ENCODE data around the gene DNER. TPM values are rescaled to one million over a fixed set of nuclear protein-coding genes. Genes with fewer than 3 reads are reported as not detected.
A peak's percentile ranks its signal among the peaks of the same experiment; 100 is the strongest.
"Not testable (repeated sequence)": the region's sequence is repeated elsewhere in the genome, so short reads cannot be mapped to it uniquely, and the experiment has no call there.

Gene DNER, protein sequence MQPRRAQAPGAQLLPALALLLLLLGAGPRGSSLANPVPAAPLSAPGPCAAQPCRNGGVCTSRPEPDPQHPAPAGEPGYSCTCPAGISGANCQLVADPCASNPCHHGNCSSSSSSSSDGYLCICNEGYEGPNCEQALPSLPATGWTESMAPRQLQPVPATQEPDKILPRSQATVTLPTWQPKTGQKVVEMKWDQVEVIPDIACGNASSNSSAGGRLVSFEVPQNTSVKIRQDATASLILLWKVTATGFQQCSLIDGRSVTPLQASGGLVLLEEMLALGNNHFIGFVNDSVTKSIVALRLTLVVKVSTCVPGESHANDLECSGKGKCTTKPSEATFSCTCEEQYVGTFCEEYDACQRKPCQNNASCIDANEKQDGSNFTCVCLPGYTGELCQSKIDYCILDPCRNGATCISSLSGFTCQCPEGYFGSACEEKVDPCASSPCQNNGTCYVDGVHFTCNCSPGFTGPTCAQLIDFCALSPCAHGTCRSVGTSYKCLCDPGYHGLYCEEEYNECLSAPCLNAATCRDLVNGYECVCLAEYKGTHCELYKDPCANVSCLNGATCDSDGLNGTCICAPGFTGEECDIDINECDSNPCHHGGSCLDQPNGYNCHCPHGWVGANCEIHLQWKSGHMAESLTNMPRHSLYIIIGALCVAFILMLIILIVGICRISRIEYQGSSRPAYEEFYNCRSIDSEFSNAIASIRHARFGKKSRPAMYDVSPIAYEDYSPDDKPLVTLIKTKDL
- polyA plus RNA-seq (2013) = 0.11 and 0.15 TPM in 2 replicates

DNA sequence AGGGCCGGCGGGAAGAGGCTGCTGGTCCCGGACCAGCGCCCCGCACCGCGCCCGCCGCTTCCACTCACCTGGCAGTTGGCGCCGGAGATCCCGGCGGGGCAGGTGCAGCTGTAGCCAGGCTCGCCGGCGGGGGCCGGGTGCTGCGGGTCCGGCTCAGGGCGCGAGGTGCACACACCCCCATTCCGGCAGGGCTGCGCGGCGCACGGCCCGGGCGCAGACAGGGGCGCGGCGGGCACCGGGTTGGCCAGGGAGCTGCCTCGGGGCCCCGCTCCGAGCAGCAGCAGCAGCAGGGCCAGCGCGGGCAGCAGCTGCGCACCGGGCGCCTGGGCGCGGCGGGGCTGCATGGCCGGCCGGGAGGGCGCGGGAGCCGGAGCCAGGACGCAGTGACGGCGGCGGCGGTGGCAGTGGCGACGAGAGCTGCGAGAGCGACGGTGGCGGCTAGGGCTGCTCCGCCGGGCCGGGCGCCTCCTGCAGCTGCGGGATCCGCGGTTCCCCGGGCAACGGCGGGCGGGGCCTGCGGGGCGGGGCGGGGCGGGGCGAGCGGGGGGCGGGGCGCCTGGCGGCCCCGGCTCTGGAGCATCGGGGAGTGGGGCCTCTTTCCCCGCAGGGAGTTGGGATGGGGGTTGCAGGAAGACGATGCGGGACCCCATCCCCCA lies at the start of gene DNER:
DNER (minus strand) TSS at position 476 of the 656 bp plus-strand sequence; CDS start at position 344, 132 bp downstream.
- peak within 1 kb of the TSS; percentile 88 for H3K4me2 ChIP-seq (ENCODE audit: low read length)
- no peaks in the 10 kb centered on the region for H3K36me3 ChIP-seq (ENCODE audit: control insufficient read depth in 1 of 2, insufficient read depth in 2 of 2, low read length in 2 of 2)
- H3K79me2 ChIP-seq (ENCODE audit: control insufficient read depth, insufficient read depth, low read length, poor library complexity) = no peaks in the 10 kb centered on the region
- H3K4me3 ChIP-seq (ENCODE audit: low read depth, low read length) = peak within 1 kb of the TSS; percentile 62
- no CpG with 5 or more reads among the region's 84 CpGs for WGBS (ENCODE audit: extremely low coverage, insufficient coverage, insufficient read length)
- no peak within 1 kb of the TSS for H3K14ac ChIP-seq (ENCODE audit: low read length)
- H2BK120ac ChIP-seq (ENCODE audit: insufficient read depth, low read length, poor library complexity) = no peak within 1 kb of the TSS
- H3K27ac ChIP-seq (ENCODE audit: low read depth, low read length) = no peak within 1 kb of the TSS
- DNase-seq = peak in 1 of 2 donors; percentile 24
- H3K4ac ChIP-seq (ENCODE audit: low read depth, low read length) = no peak within 1 kb of the TSS
- H2AK5ac ChIP-seq (ENCODE audit: low read length) = no peak within 1 kb of the TSS
- H3K79me1 ChIP-seq (ENCODE audit: low read length) = no peaks in the 10 kb centered on the region
- no peak within 1 kb of the TSS for H2BK12ac ChIP-seq (ENCODE audit: low read length)
- no peak within 1 kb of the TSS for H4K91ac ChIP-seq (ENCODE audit: low read depth, low read length)
- H3K27me3 ChIP-seq (ENCODE audit: insufficient read depth, low read length) = peaks cover 24% of the 10 kb centered on the region
- no peak within 1 kb of the TSS for H3K23ac ChIP-seq (ENCODE audit: low read length)
- no peak within 1 kb of the TSS for H2BK5ac ChIP-seq (ENCODE audit: low read depth, low read length, poor library complexity)
- no peak within 1 kb of the TSS for H2AFZ ChIP-seq (ENCODE audit: insufficient read depth, low read length, poor library complexity)
- H3K9ac ChIP-seq (ENCODE audit: low read length) = no peak within 1 kb of the TSS
- H4K12ac ChIP-seq (ENCODE audit: low read depth, low read length) = no peak within 1 kb of the TSS
- peaks cover 4 to 10% of the 10 kb centered on the region in 2 experiments for H3K4me1 ChIP-seq (ENCODE audit: control insufficient read depth in 1 of 2, insufficient read depth in 2 of 2, low read length in 2 of 2)
- H3K9me3 ChIP-seq (ENCODE audit: insufficient read depth, low read depth, low read length) = peaks cover 3% of the 10 kb centered on the region
- no peak within 1 kb of the TSS for H3K18ac ChIP-seq (ENCODE audit: low read length)
- no peak within 1 kb of the TSS for H4K8ac ChIP-seq (ENCODE audit: low read depth, low read length)

DNA sequence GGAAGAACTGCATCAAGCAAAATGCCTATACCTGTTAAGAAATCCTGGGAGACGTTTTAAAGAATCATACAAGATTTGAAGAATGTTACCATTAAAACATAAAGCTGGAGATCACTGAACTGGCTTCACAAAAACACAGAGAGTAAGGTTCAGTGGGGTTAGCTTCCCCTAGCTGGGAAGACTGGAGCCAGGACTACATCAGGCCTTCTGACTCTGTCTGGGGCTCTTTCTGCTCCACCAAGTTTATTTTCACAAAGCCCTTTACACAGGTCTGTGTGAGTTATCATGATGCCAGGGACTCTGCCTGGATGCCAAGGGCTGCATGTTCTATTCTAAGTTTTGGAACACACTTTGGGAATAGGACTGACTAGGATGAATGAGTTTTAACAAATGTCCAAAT lies 47.3 kb upstream of the DNER start:
- Histone ChIP-seq H4K12ac (ENCODE audit: low read depth, low read length) (no peak overlapping the region), H3K9ac (ENCODE audit: low read length) (no peak overlapping the region), H3K14ac (ENCODE audit: low read length) (no peak overlapping the region), H3K9me3 (ENCODE audit: insufficient read depth, low read depth, low read length) (no peaks in the 10 kb centered on the region), H3K18ac (ENCODE audit: low read length) (no peak overlapping the region), H3K4me1 (ENCODE audit: control insufficient read depth in 1 of 2, insufficient read depth in 2 of 2, low read length in 2 of 2) (no peaks in the 10 kb centered on the region), H3K23ac (ENCODE audit: low read length) (no peak overlapping the region), H3K27me3 (ENCODE audit: insufficient read depth, low read length) (no peaks in the 10 kb centered on the region), H3K4ac (ENCODE audit: low read depth, low read length) (no peak overlapping the region), H3K27ac (ENCODE audit: low read depth, low read length) (no peak overlapping the region), H2AFZ (ENCODE audit: insufficient read depth, low read length, poor library complexity) (no peak overlapping the region), H2BK120ac (ENCODE audit: insufficient read depth, low read length, poor library complexity) (no peak overlapping the region), H3K4me2 (ENCODE audit: low read length) (no peak overlapping the region), H2AK5ac (ENCODE audit: low read length) (no peak overlapping the region), H3K79me2 (ENCODE audit: control insufficient read depth, insufficient read depth, low read length, poor library complexity) (no peaks in the 10 kb centered on the region), H4K91ac (ENCODE audit: low read depth, low read length) (no peak overlapping the region), H4K8ac (ENCODE audit: low read depth, low read length) (no peak overlapping the region), H3K79me1 (ENCODE audit: low read length) (no peaks in the 10 kb centered on the region), H3K36me3 (ENCODE audit: control insufficient read depth in 1 of 2, insufficient read depth in 2 of 2, low read length in 2 of 2) (peaks cover 4 to 14% of the 10 kb centered on the region in 2 experiments), H3K4me3 (ENCODE audit: low read depth, low read length) (no peak overlapping the region), H2BK12ac (ENCODE audit: low read length) (no peak overlapping the region), H2BK5ac (ENCODE audit: low read depth, low read length, poor library complexity) (no peak overlapping the region)
- no CpG with 5 or more reads among the region's 1 CpG for WGBS (ENCODE audit: extremely low coverage, insufficient coverage, insufficient read length)
- DNase-seq = no peak

DNA sequence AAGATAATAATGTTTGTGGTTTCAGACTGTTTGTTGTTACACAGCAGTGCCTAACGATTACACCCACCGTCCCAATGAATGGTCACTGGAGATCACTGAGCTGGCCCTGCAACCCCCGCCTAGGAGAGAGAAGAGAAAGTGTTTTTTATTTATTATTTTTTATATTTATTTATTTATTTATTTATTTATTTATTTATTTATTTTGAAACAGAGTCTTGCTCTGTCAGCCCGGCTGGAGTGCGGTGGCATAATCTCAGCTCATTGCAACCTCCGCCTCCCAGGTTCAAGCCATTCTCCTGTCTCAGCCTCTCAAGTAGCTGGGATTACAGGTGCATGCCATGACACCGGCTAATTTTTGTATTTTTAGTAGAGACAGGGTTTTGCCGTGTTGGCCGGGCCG lies 43.1 kb upstream of the DNER start:
- H4K91ac ChIP-seq (ENCODE audit: low read depth, low read length); H3K18ac ChIP-seq (ENCODE audit: low read length); H3K4me3 ChIP-seq (ENCODE audit: low read depth, low read length); H2AFZ ChIP-seq (ENCODE audit: insufficient read depth, low read length, poor library complexity); H2AK5ac ChIP-seq (ENCODE audit: low read length); H3K9ac ChIP-seq (ENCODE audit: low read length); H3K14ac ChIP-seq (ENCODE audit: low read length); H3K79me1 ChIP-seq (ENCODE audit: low read length); H2BK120ac ChIP-seq (ENCODE audit: insufficient read depth, low read length, poor library complexity); H2BK12ac ChIP-seq (ENCODE audit: low read length); H4K12ac ChIP-seq (ENCODE audit: low read depth, low read length); DNase-seq; H3K4ac ChIP-seq (ENCODE audit: low read depth, low read length); H2BK5ac ChIP-seq (ENCODE audit: low read depth, low read length, poor library complexity); H3K9me3 ChIP-seq (ENCODE audit: insufficient read depth, low read depth, low read length); H3K4me1 ChIP-seq (ENCODE audit: control insufficient read depth in 1 of 2, insufficient read depth in 2 of 2, low read length in 2 of 2); H3K4me2 ChIP-seq (ENCODE audit: low read length); H3K27ac ChIP-seq (ENCODE audit: low read depth, low read length); H3K23ac ChIP-seq (ENCODE audit: low read length); H3K36me3 ChIP-seq (ENCODE audit: control insufficient read depth in 1 of 2, insufficient read depth in 2 of 2, low read length in 2 of 2); H3K79me2 ChIP-seq (ENCODE audit: control insufficient read depth, insufficient read depth, low read length, poor library complexity); H4K8ac ChIP-seq (ENCODE audit: low read depth, low read length); H3K27me3 ChIP-seq (ENCODE audit: insufficient read depth, low read length): not testable (repeated sequence)
- WGBS (ENCODE audit: extremely low coverage, insufficient coverage, insufficient read length) = no CpG with 5 or more reads among the region's 10 CpGs

DNA sequence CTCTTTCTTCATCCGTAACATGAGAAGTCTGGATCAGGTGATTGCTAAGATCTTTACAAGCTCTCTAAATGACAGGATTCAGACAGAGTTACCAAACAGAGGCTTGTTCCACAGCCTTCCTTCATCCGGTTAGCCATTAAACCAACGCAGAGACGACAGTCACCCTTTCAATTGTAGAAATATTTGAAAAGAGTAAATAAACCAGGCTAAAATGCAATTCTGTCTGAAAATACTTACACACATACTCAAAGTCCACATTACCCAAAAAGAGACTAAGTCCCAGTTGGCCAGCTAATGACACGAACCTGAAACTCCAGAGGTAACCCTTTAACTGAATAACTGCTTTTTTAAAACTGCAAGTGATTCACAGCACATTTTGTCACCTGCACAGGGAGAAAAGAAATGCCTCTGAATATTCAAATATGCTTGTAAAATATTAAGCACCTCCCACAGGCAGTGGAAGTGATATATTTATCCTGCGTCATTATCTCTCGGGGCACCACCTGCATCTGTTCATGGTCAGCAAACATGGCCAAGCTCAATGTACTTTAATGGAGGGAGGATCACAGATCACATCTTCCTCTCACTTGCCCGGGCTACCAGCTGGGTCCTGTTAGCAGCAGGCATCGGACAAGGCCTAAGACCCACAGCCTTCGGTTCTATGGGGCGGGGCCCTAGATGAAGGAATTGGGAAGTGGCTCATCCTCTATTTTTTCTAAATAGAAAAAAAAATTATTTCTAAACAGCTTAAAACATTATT lies 38.8 kb upstream of the DNER start:
- Histone ChIP-seq H2AFZ (ENCODE audit: insufficient read depth, low read length, poor library complexity) (no peak overlapping the region), H3K79me2 (ENCODE audit: control insufficient read depth, insufficient read depth, low read length, poor library complexity) (no peaks in the 10 kb centered on the region)
- no CpG with 5 or more reads among the region's 11 CpGs for WGBS (ENCODE audit: extremely low coverage, insufficient coverage, insufficient read length)

More for the DNA sequence above, 38.8 kb upstream of the DNER start:
- H3K4me3 ChIP-seq (ENCODE audit: low read depth, low read length) = no peak overlapping the region
- H3K27me3 ChIP-seq (ENCODE audit: insufficient read depth, low read length) = no peaks in the 10 kb centered on the region
- H2BK5ac ChIP-seq (ENCODE audit: low read depth, low read length, poor library complexity) = no peak overlapping the region
- H3K9me3 ChIP-seq (ENCODE audit: insufficient read depth, low read depth, low read length) = no peaks in the 10 kb centered on the region
- no peak overlapping the region for H4K12ac ChIP-seq (ENCODE audit: low read depth, low read length)
- no peaks in the 10 kb centered on the region for H3K4me1 ChIP-seq (ENCODE audit: control insufficient read depth in 1 of 2, insufficient read depth in 2 of 2, low read length in 2 of 2)
- no peak overlapping the region for H4K91ac ChIP-seq (ENCODE audit: low read depth, low read length)
- no peak overlapping the region for H2BK12ac ChIP-seq (ENCODE audit: low read length)
- H3K79me1 ChIP-seq (ENCODE audit: low read length) = no peaks in the 10 kb centered on the region
- H3K14ac ChIP-seq (ENCODE audit: low read length) = no peak overlapping the region
- H4K8ac ChIP-seq (ENCODE audit: low read depth, low read length) = no peak overlapping the region
- H3K36me3 ChIP-seq (ENCODE audit: control insufficient read depth in 1 of 2, insufficient read depth in 2 of 2, low read length in 2 of 2) = no peaks in the 10 kb centered on the region
- no peak overlapping the region for H3K4me2 ChIP-seq (ENCODE audit: low read length)
- H3K23ac ChIP-seq (ENCODE audit: low read length) = no peak overlapping the region
- no peak overlapping the region for H2BK120ac ChIP-seq (ENCODE audit: insufficient read depth, low read length, poor library complexity)
- no peak overlapping the region for H3K27ac ChIP-seq (ENCODE audit: low read depth, low read length)
- no peak overlapping the region for H2AK5ac ChIP-seq (ENCODE audit: low read length)
- no peak for DNase-seq
- no peak overlapping the region for H3K18ac ChIP-seq (ENCODE audit: low read length)
- H3K4ac ChIP-seq (ENCODE audit: low read depth, low read length) = no peak overlapping the region
- no peak overlapping the region for H3K9ac ChIP-seq (ENCODE audit: low read length)

All from trophoblast cell (in vitro differentiated cells and primary cell).